ENCODE results near the gene MEI1.

The MEI1 gene

DNA sequence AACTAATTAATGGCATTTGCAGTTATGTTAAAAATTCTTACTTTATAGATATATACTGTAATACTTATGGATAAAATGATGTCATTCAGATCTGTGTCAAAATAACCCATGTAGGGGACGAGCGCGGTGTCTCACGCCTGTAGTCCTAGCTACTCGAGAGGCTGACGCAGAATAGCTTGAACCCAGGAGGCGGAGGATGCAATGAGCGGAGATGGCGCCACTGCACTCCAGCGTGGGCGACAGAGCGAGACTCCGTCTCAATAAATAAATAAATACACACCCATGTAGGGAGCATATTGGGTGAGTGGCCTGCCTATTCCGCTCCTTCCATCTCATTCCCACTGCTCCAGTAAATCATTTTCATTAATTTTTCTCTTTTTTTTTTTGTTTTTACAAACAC, 17.7 kb upstream of the MEI1 start:
- peaks cover 20% of the 10 kb centered on the region for H4K20me1 ChIP-seq (ENCODE audit: control insufficient read depth, insufficient read depth, low read depth, low read length)
- peaks cover 39% of the 10 kb centered on the region for H3K4me1 ChIP-seq (ENCODE audit: control insufficient read depth, low read length)
- peak overlapping the region; percentile 68 for H3K27ac ChIP-seq (ENCODE audit: low read depth, low read length)
- H3K9me3 ChIP-seq (ENCODE audit: control insufficient read depth, insufficient read depth, low read length) = no peaks in the 10 kb centered on the region
- H3K36me3 ChIP-seq (ENCODE audit: control insufficient read depth, low read length) = peaks cover 59% of the 10 kb centered on the region
- no peaks in the 10 kb centered on the region for H3K9me2 ChIP-seq (replicated peaks; ENCODE audit: control insufficient read depth, low read length)
- peak overlapping the region; percentile 80 for H3K4me2 ChIP-seq (ENCODE audit: low read length)
- H3K27me3 ChIP-seq (ENCODE audit: control insufficient read depth, low read length) = no peaks in the 10 kb centered on the region
- peaks cover 21% of the 10 kb centered on the region for H3F3A ChIP-seq (ENCODE audit: control insufficient read depth, insufficient read depth)
- TF ChIP-seq, protein P1, sequence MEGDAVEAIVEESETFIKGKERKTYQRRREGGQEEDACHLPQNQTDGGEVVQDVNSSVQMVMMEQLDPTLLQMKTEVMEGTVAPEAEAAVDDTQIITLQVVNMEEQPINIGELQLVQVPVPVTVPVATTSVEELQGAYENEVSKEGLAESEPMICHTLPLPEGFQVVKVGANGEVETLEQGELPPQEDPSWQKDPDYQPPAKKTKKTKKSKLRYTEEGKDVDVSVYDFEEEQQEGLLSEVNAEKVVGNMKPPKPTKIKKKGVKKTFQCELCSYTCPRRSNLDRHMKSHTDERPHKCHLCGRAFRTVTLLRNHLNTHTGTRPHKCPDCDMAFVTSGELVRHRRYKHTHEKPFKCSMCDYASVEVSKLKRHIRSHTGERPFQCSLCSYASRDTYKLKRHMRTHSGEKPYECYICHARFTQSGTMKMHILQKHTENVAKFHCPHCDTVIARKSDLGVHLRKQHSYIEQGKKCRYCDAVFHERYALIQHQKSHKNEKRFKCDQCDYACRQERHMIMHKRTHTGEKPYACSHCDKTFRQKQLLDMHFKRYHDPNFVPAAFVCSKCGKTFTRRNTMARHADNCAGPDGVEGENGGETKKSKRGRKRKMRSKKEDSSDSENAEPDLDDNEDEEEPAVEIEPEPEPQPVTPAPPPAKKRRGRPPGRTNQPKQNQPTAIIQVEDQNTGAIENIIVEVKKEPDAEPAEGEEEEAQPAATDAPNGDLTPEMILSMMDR (IDR thresholded peaks at IDR 0.05; ENCODE audit: low read depth, low read length, poor library complexity, severe bottlenecking) = peak; percentile 21
- no peak for TF ChIP-seq EZH2phosphoT487 (IDR thresholded peaks at IDR 0.05; ENCODE audit: borderline replicate concordance, low read length)
- peaks cover 100% of the 10 kb centered on the region for H3K79me2 ChIP-seq (ENCODE audit: control insufficient read depth, low read length)
- H3K4me3 ChIP-seq (ENCODE audit: low read length) = peak overlapping the region; percentile 100

DNA sequence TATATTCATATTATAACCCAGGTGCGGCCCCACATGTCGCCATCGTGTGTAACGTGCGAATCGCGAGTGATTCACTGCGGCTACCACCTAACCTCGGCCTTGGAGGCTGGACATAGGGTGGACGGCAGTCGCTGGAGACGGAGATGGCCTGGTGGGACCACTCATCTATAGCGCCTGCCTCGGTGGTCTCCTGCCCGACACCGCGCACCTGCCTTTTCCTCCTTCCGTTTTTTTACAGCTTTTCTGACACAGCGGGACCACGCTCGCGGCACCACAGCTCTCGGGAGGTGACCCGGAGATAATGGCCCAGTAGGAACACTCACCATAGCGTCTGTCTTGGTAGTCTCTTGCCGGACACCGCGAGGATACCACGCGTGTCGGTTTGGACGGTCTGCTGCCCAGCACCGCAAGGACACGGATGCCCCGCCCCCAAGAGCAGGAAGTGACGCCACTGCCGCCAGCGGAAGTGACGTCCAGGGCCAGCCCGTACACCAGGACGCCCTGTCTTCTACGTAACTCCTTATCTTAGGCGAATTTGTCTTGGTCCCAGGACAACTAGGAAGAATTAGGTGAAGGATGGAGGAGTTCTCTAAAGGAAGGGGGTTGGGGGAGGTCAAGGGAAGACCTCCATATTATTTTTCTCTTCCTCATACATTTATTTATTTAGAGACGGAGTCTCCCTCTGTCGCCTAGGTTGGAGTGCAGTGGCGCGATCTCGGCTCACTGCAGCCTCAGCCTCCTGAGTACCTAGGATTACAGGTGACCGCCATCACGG, 17.1 kb upstream of the MEI1 start:
- H3K4me1 ChIP-seq (ENCODE audit: control insufficient read depth, low read length) = peaks cover 44% of the 10 kb centered on the region
- H3K9me3 ChIP-seq (ENCODE audit: control insufficient read depth, insufficient read depth, low read length) = no peaks in the 10 kb centered on the region
- peaks cover 20% of the 10 kb centered on the region for H4K20me1 ChIP-seq (ENCODE audit: control insufficient read depth, insufficient read depth, low read depth, low read length)
- H3F3A ChIP-seq (ENCODE audit: control insufficient read depth, insufficient read depth) = peaks cover 21% of the 10 kb centered on the region
- H3K27ac ChIP-seq (ENCODE audit: low read depth, low read length) = peak overlapping the region; percentile 68
- TF ChIP-seq, protein P1 (IDR thresholded peaks at IDR 0.05; ENCODE audit: low read depth, low read length, poor library complexity, severe bottlenecking) = no peak
- TF ChIP-seq EZH2phosphoT487 (IDR thresholded peaks at IDR 0.05; ENCODE audit: borderline replicate concordance, low read length) = no peak
- H3K36me3 ChIP-seq (ENCODE audit: control insufficient read depth, low read length) = peaks cover 54% of the 10 kb centered on the region
- peak overlapping the region; percentile 80 for H3K4me2 ChIP-seq (ENCODE audit: low read length)
- no peaks in the 10 kb centered on the region for H3K9me2 ChIP-seq (replicated peaks; ENCODE audit: control insufficient read depth, low read length)
- peaks cover 100% of the 10 kb centered on the region for H3K79me2 ChIP-seq (ENCODE audit: control insufficient read depth, low read length)
- peak overlapping the region; percentile 100 for H3K4me3 ChIP-seq (ENCODE audit: low read length)
- H3K27me3 ChIP-seq (ENCODE audit: control insufficient read depth, low read length) = no peaks in the 10 kb centered on the region

DNA sequence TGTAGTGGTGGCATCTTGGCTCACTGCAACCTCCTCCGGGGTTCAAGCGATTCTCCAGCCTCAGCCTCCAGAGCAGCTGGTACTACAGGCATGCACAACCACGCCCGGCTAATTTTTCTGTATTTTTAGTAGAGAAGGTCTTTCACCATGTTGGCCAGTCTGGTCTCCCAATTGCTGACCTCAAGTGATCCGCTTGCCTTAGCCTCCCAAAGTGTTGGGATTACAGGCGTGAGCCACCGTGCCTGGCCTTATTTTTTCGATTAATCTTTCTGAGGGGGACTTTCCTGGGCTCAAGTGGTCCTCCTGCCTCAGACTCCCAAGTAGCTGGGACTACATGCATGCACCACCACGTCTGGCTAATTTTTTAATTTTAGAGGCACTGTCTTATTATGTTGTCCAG, 16.3 kb upstream of the MEI1 start:
- Histone ChIP-seq H3K4me1 (ENCODE audit: control insufficient read depth, low read length) (peaks cover 45% of the 10 kb centered on the region), H3K36me3 (ENCODE audit: control insufficient read depth, low read length) (peaks cover 53% of the 10 kb centered on the region), H3F3A (ENCODE audit: control insufficient read depth, insufficient read depth) (peaks cover 21% of the 10 kb centered on the region), H3K27ac (ENCODE audit: low read depth, low read length) (peak overlapping the region; percentile 68), H3K9me2 (replicated peaks; ENCODE audit: control insufficient read depth, low read length) (no peaks in the 10 kb centered on the region), H3K27me3 (ENCODE audit: control insufficient read depth, low read length) (no peaks in the 10 kb centered on the region), H3K79me2 (ENCODE audit: control insufficient read depth, low read length) (peaks cover 100% of the 10 kb centered on the region), H3K9me3 (ENCODE audit: control insufficient read depth, insufficient read depth, low read length) (no peaks in the 10 kb centered on the region), H3K4me2 (ENCODE audit: low read length) (peak overlapping the region; percentile 80), H4K20me1 (ENCODE audit: control insufficient read depth, insufficient read depth, low read depth, low read length) (peaks cover 22% of the 10 kb centered on the region), H3K4me3 (ENCODE audit: low read length) (peak overlapping the region; percentile 100)
- no peak for TF ChIP-seq EZH2phosphoT487 (IDR thresholded peaks at IDR 0.05; ENCODE audit: borderline replicate concordance, low read length)
- TF ChIP-seq, protein P1 (IDR thresholded peaks at IDR 0.05; ENCODE audit: low read depth, low read length, poor library complexity, severe bottlenecking) = no peak

All from DOHH2 (cell line).